Renal pelvis (tissue), 12 donors: Measurements from ENCODE around the gene LILRB2. TPM values are rescaled to one million over a fixed set of nuclear protein-coding genes. Genes with fewer than 3 reads are reported as not detected.
A peak's percentile ranks its signal among the peaks of the same experiment; 100 is the strongest.
"Not testable (repeated sequence)": the region's sequence is repeated elsewhere in the genome, so short reads cannot be mapped to it uniquely, and the experiment has no call there.

Experiments
- DNase-seq: peaks from one replicate; pipeline ENCODE4 v3.0.0-alpha.2; 2013
- long read RNA-seq, 16 experiments: transcript quantifications; one replicate each; lab custom pipeline, GENCODE V29; 2026
- polyA plus RNA-seq, 3 donors: library from polyadenylated mRNA; unstranded; fragments of 120-200 nt; gene quantifications; one replicate each; pipeline ENCODE4 v1.2.1, GENCODE V29; 2013; ENCODE audit not compliant: insufficient read length in 3 of 3

The LILRB2 gene
- polyA plus RNA-seq: 1 to 10 TPM in 2 of 3 donors, under 1 TPM in 1; 0.95 to 1.2 (median 1.0) TPM
- long read RNA-seq, donor 1: 0 reads
- long read RNA-seq, donor 2: 0 reads
- long read RNA-seq, donor 3: 0 reads
- long read RNA-seq, donor 4: 0 reads
- long read RNA-seq, donor 5: 0 reads
- long read RNA-seq, donor 6: 0 reads
- long read RNA-seq, donor 7, partial matches to known transcripts: 0 of 1 reads
- long read RNA-seq, donor 7, other reads (novel, unspliced or antisense): 0 of 1 reads
- long read RNA-seq, donor 8: 0 reads
- long read RNA-seq, donor 9: 0 reads
- long read RNA-seq, donor 10: 0 reads
- long read RNA-seq, donor 11: 0 reads
- long read RNA-seq, donor 12: 0 reads
- long read RNA-seq, donor 13: 0 reads
- long read RNA-seq, donor 14: 0 reads
- long read RNA-seq, donor 15, partial matches to known transcripts: 0 of 1 reads
- long read RNA-seq, donor 15, other reads (novel, unspliced or antisense): 0 of 1 reads
- long read RNA-seq, donor 16, partial matches to known transcripts: 0 of 1 reads
- long read RNA-seq, donor 16, other reads (novel, unspliced or antisense): 0 of 1 reads

- DNase-seq: no peak
Observed at GRCh38 chr19:54281007-54281728, at the start of gene LILRB2. TSS of gene LILRB2 (minus strand) at chr19:54281110. CDS start at chr19:54280496, 614 bp downstream.

DNA sequence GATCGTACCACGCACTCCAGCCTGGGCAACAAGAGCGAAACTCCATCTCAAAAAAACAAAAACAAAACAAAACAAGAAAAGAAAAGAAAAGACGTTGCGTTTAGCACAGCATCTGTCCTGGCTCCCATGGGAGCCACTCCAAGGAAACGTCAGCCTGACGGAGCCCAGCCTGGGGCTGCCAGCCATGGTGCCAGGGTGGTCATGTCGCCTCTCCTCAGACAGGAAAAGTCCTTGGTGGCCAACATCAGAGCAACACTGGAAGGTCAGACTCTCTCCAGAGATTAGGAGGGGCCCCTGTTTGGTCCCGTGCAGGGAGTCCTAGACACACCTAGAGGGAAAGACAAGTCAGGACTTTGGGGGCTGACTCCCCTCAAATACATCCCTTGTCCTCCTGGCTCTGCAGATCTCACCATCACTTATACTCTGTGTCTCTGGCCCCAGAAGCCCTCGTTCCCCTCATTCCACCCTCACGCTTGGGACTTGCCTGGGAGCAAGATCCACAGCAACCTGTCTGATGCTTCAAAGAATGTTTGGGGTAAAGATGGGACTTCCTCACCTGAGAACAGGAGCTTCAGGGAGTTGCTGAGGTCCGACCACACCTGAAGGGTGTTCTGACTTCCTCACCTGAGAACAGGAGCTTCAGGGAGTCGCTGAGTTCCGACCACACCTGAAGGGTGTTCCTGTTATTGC is 48.7 kb upstream of the LILRB2 start:
- no peak for DNase-seq

DNA sequence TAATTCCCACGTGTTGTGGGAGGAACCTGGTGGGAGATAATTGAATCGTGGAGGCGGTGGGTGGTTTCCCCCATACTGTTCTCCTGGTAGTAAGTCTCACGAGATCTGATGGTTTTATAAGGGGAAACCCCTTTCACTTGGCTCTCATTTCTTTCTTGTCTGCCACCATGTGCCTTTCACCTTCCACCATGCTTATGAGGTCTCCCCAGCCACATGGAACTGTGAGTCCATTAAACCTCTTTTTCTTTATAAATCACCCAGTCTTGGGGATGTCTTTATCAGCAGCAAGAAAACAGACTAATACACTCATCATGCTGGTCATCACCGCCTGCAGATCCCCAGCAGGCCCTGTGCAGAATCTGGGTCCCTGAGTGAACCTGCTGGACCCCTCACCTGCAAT is 47.9 kb upstream of the LILRB2 start:
- not testable (repeated sequence) for DNase-seq

- no peak for DNase-seq
Observed at GRCh38 chr19:54325631-54326030, 44.7 kb upstream of the LILRB2 start.

- peak; percentile 45 for DNase-seq
Observed at GRCh38 chr19:54325194-54325621, 44.3 kb upstream of the LILRB2 start.

DNA sequence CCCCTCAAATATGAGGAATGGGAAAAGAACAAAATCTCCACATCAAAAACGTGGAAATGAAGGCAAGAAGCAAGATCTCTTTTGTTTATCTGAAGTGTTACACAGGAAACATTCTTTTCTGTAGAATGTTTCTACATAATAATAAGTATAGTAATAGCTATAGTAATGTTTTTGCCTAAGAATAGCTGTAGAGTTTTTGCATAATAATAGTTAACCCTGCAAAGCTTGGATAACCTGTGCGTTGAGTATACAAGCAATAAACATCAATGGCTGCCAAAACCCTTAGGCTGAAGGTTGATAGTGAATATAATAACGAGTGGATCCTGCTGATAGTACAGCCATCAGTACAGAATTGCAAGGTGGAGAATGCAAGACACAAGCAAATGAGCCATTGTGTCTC is 43.2 kb upstream of the LILRB2 start:
- no peak for DNase-seq

- not testable (repeated sequence) for DNase-seq
Observed at GRCh38 chr19:54322934-54323333, 42.0 kb upstream of the LILRB2 start.

DNA sequence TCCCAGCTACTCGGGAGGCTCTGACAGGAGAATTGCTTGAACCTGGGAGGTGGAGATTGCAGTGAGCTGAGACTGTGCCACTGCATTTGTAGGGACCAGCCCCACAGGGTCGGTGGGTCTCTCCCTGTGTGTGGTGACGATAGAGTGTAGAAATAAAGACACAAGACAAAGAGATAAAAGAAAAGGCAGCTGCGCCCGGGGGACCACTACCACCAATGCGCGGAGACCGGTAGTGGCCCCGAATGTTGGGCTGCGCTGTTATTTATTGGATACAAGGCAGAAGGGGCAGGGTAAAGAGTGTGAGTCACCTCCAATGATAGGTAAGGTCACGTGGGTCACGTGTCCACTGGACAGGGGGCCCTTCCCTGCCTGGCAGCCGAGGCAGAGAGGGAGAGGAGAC is 41.4 kb upstream of the LILRB2 start:
- not testable (repeated sequence) for DNase-seq

DNA sequence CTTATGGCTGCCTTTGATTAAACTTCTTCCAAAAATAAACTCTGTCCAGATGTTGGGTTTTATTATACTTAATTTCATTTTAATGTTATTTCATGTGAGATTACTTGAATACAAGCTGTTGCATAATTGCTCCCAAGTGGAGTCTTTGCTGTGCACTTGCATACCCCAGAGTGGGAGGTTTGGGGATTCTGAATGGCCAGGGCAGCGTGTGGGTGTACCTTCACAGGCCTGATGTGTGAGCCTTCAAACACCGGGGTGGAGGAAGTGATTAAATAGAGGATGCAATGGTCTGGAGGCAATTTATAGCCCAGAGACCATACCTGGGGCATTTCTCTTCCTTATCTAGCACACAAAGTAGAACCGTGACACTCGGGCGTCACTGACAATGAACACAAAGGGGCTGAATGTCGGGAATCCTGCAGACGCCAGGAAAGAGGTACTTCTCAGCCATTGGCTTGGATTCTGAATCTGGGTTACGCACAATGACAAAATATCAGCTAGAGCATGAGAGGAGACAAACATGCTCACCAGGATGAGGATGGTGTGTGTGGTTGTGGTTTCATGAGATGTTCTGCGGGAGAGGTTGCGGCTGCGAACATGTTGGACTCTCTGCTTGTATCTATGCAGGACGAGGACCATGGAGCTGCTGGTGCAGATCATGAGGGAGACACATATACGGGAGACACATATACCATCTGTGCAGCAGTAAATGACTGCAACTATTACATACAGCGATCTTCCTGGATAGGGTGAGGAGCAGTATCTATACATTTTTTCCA is 39.2 kb upstream of the LILRB2 start:
- DNase-seq: no peak

DNA sequence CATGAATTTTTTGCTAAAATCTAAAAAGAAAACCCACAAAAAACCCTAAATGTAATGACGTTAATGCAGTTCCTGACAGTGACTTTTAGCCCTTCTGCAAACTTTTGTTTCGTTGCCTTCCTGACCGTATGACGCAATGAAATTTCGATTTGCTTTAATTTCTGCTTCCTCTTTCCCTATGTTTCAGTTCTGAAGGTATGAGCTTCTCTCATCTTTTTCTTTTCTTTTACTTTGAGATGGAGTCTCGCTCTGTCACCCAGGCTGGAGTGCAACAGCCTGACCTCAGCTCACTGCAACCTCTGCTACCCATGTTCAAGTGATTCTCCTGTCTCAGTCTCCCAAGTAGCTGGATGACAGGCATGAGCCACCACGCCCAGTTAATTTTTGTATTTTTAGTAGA is 38.1 kb upstream of the LILRB2 start:
- no peak for DNase-seq

DNA sequence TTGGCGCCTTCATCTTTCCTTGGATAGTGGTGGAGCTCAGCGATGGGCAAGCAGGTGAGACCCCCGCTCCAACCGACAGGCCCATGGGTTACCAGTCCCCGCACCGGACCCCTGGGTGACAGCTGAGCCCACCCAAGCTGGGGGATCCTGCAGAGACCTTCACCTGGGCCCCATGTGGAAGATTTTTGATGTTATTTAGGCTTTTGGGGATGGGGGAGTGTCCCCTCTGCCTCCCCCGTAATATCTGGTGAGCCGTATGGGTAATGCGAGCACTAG is 37.0 kb upstream of the LILRB2 start:
- DNase-seq: no peak

GRCh38 chr19:54317108-54317964 is 36.4 kb upstream of the LILRB2 start:
- no peak for DNase-seq

- no peak for DNase-seq
Observed at GRCh38 chr19:54316746-54317107, 35.8 kb upstream of the LILRB2 start.

- no peak for DNase-seq
Observed at GRCh38 chr19:54315956-54316355, 35.0 kb upstream of the LILRB2 start.

DNA sequence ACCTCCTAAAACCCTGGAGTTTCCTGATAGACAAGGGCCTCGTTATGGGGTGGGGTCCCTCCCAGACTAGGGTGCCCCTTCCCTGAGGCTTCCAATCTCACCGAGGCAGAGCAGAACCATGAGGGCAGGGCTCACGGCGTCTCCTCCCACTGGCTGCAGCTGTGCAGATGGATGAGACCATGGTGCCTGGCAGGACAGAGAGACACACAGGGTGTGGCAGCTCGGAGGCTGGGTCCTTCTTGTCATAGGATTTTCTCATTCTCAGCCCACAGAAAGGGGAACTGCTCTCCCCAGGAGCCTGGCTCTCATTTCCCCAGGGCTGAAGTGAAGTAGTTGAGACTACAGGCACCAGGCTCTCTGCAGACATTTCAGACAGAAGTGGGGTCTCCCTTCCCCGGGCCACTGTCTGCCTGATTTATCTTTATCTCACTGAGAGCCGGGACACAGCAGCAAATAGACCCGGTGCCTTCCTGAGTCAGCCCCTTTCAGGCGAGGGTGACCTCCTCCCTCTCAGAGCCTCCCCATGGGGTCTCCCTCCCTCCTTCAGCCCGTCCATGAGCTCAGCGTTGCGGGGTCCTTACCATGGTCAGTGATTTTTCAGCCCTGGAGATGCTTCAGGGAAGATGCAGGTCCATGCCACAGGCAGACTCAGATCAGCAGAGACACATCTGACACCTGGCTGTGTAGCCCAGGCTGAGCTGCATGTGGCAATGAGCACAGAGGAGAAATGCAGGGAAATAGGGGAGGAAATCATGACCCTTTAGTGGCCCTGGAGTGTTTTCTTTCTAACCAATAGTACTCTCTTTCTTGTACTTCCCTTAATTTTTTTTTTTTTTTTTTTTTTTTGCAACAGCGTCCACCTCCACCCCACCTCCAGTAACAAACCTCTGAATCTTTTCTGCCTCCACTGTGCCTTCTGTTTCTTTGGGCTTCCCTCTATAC is 31.8 kb upstream of the LILRB2 start, which contains the start of gene LILRA5:
Gene LILRA5 (minus strand): TSS at position 731 of the 942 bp plus-strand sequence. CDS start 147 bp downstream, at position 584.
- no peak for DNase-seq

DNA sequence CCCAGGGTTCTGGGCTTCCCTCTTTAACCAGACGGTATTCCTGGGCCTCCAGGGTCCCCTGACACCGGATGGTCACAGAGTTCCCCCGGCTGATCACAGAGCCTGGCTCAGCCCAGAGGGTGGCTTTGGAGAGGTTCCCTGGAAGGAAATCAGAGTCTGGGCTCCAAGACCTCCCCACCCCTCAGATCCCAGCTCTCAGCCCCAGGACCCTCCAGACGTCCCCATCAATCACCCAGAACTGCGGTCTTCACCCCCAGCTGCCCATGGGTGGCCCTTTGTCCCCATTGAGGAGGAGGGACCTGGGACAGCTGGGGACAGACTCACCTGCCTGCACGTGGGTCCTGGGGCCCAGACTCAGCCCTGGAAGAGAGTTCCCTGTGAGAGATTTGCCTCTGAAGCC is 31.1 kb upstream of the LILRB2 start:
- no peak for DNase-seq

DNA sequence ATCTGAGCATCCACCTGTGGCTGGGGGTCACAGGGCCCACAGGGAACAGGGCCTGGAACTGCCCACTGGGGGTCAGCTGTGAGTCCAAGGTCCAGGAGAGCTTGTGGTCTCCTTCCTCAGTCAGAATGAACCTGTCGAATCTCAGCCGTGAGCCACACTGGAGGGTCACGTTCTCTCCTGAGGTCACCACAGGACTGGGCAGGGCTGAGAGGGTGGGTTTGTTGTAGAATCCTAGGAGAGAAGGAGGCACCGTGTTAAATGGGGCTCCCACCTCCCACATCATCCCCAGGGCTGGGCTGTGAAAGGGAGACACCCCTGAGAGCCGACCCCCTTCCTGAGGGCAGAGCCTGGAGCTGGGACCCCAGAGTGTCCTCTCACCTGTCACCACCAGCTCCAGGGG is 30.6 kb upstream of the LILRB2 start:
- DNase-seq: no peak

DNA sequence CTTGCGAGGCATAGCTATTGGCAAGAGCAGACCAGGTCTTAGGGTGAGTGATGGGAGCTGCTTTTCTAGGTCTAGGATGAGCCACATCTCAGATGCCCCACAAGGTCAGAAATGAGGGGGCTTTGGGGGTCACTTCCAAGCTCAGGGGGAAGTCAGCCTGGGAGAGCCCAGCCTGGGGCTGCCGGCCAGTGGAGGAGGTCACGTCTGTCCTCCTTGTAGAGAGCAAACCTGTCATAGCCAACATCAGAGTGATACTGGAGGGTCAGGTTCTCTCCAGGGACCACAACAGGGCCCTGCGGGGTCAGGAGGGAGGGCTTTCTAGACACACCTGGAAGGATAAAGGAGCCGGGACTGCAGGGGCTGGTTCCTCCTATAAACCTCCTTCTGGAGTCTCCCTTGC is 29.6 kb upstream of the LILRB2 start:
- no peak for DNase-seq

DNA sequence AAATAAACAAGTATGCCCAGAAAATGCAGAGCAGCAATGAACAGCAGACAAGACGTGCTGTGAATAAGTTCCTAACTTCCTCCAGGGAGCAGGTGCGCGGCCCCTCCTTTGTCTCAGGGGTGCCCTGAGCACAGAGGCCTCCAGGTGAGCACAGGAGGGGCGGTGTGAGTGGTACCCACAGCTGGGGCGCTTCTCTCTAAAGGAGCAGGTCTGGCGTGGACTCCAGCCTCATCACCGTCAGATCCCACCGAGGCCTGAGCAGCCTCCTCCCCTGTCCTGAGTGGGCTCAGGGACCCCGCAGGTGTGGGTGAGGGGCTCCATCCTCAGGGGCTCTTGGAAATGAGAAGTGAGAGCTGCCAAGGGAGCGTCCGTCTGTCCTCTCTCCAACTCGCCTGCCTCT is 28.9 kb upstream of the LILRB2 start:
- DNase-seq: no peak
